HG03442 (cell line): ENCODE results near the gene TPCN1.

Source experiments
- ATAC-seq: cut with Tn5 transposase; IDR thresholded peaks from one replicate; pipeline ENCODE4 v1.9.1; 2021; ENCODE audit warnings: mild to moderate bottlenecking, moderate library complexity; ENCODE audit not compliant: unreplicated experiment

TPCN1 gene

DNA sequence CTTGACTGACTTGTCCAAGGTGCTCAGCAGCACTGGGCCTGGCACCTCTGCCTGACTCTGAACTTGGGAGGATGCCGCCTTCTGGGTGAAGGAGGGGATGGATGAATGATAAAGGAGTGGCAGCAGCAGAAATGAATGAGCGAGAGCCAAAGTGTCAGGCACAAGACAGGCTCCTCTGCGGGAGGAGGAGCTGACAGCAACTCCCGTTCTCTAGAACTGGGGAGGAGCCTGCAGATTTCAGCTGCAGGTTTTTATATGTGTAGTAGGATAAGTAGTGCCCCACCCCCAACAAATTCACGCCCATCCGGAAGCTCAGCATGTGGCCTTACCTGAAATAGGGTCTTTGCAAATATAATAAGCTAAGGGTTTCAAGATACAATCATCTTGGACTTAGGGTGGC, 80.5 kb downstream of the TPCN1 start:
- no peak for ATAC-seq

DNA sequence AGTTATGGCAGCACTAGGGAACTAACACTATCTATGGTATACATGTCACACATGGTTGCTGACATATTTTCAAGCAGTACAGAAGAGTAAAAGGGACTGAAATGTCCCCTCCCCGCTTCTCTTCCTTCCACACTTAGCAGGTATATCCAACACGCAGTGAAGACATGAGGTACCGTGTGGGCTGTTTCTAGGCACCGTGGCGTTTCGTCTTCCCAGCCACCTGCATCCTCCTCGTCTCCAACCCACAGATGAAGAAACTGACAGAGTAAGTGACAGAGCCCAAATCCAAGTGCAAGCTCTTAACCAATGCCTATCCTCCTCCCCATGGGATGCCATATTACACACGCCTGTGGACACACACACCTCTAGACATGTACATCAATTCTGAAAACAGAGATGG, 81.2 kb downstream of the TPCN1 start:
- ATAC-seq: no peak

DNA sequence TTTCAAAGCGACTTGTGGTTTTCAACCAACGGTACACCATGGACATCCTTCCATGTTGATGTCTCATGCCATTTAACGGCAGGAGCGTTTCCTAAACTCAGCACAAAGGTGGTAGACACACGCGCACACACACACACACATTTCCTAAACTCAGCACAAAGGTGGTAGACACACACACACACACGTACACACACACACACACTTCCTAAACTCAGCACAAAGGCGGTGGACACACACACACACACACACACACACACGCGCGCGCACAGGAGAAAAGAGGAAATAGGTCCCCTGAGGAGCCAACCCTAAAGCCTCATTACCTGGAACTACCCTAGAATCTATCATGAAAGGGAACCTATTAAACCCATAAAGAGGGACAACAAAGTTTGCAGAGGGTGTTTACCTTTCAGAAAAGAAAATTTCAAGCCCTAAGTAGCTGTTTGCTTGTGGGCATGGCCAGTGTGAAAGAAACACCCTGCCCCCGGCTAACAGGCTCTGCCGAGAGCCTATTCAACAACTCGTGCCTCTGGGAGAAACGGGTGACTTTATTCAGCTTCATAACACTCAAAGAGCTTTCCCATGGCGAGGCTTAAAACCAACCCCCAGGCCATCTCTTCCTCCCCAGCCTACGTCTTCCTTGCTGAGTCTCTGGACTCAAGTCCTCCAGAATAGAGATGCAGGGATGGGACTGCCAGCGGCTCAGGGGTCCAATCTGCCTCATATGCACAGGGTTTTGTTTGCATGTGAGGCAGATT, 81.8 kb downstream of the TPCN1 start:
- no peak for ATAC-seq

- no peak for ATAC-seq
These were observed 84.1 kb downstream of the TPCN1 start for GRCh38 chr12:113305281-113305856.

- ATAC-seq: no peak
These were observed 85.1 kb downstream of the TPCN1 start for GRCh38 chr12:113306382-113306781.

DNA sequence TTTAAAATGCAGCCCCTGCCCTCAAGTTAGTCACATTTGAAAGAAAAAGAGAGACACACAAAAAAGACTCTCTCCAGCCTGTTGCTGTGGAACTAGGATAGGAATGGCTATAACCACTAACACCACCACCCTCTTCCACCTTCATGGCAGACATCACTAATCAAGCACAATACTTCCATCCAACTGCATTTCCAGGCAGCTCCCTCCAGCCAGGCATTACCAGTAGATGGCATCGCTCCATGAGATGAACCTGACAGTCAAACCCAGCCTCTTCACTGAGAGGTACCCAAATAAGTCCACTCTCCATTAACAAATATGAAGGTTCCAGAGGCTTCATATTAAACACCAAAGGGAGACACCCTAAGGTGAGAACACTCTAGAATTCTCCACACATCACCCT, 89.2 kb downstream of the TPCN1 start:
- ATAC-seq: no peak

- ATAC-seq: no peak
These were observed 92.9 kb downstream of the TPCN1 start for GRCh38 chr12:113314121-113314529.

DNA sequence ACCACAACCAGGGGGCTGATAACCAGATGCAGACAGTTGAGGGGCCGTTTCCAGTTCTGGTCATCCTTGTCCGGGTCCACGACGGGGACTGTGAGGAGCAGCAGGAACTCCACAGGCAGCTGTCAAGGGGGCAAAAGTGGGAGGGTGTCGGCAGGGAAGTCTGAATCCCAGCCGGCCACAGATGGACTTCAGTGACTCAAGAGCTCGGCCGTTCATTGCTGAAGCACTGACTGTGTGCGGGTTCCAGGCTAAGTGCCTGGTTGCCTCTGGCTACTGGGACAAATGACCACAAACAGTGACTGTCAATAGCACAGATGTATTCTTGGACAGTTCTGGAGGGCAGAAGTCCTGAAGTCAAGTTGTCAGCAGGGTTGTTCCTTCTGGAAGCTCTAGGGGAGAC, 94.1 kb downstream of the TPCN1 start:
- no peak for ATAC-seq

- no peak for ATAC-seq
These were observed 94.9 kb downstream of the TPCN1 start for GRCh38 chr12:113316155-113316554.

DNA sequence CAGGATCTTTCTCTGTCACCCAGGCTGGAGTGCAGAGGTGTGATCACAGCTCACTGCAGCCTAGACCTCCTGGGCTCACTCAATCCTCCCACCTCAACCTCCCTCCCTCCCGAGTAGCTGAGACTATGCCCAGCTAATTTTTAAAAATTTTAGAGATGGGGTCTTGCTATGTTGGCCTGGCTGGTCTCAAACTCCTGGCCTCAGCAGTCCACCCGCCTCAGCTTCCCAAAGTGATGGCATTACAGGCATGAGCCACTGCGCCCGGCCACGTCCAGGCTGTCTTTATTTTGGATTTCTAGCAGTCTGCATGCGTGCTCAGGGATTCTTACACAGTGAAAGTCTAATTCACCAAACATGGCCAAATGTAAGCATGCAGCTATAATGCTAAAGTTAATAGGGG, 95.9 kb downstream of the TPCN1 start:
- no peak for ATAC-seq

DNA sequence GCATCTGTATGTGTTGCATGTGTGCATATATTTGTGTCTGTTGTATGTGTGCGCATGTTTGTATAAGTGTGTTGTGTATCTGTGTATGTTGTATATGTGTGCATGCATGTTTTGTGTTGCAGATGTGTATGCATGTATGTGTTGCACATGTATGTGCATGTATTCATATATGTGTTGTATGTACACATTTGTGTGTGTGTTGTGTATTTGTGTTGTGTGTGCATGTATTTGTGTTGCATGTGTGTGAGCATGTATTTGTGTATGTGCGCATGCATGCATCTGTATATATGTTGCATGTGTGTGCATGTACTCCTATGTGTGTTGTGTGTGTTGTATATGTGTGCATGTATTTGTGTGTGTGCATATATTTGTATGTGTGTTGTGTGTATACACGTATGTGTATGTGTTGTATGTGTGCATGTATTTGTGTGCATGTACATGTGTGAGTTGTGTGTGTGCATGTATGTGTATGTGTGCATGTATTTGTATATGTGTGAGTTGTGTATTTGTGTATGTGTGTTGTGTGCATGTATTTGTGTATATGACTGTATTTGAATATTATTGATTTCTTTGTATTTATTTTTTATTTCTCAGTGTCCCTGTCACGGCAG, 96.9 kb downstream of the TPCN1 start:
- no peak for ATAC-seq

DNA sequence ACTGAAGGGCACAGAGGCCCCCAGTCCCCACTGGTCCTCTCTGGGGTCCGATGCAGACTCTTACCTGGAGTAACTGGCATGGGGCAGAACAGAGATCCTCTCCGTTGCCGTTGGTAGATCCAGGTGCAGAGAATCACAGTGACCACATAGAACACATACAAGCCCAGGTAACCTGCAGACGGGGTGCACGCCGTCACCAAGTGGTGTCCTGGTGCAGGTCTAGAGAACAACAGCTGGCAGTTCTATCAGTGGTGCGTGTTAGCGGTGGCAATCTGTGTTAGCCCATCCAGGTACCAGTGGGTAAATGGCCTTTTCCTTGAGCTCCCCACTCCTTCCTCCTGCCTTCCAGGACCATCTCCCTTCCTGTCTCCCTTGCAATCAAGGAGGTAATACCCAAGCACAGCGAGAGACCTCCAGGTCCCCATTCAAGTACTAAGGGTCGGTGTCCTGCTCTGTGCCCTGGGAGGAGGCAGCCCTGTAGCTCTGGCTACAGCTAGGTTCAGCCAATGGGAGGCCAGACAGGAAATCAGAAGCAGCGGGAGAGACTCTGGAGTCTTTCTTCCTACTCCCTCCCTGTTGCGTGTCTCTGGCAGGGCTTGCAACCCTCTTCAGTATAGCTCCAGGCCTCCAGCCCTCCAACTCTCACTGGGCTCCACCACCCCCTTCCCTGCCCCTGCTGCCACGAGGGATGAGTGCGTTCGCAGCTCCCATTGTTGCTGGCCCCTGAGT, 97.8 kb downstream of the TPCN1 start:
- no peak for ATAC-seq

DNA sequence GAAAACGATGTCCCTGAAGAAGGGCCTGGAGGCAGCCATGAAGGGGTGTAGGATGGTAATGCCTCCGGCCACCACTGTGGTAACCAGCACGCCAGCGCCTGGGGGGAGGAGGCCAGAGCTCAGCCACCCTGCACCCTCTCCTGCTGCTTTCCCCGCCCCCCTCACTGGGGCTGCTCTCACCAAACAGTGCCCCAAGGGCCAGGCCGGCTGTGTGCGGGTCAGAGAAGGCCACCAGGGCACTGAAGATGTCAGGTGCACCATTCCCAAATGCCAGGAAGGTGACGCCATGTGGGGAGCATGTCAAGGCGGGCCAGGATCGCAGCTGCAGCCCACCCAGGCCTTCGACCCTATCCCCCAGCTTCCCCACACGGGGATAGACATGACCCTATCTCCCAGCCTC, 99.1 kb downstream of the TPCN1 start:
- ATAC-seq: no peak

DNA sequence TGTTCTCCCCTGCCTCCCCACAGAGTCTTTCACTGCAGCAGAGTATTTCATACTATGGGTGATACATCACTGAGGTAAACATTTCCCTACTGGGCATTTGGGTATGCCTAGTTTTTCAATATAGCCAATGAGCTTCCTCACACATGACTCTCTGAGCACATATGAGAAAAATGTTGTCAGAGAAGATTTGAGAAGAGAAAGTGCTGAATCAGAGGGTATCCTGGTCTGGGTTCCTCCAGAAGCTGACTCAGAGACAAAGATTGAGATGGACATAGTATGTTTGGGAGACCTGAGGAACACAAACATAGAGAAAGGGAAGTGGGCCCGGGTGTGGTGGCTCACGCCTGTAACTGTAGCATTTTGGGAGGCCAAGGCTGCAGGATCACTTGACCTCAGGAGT, 101.1 kb downstream of the TPCN1 start:
- ATAC-seq: no peak

- no peak for ATAC-seq
These were observed 104.7 kb downstream of the TPCN1 start for GRCh38 chr12:113325916-113326315.

GRCh38 chr12:113326775-113327395, 105.6 kb downstream of the TPCN1 start:
- ATAC-seq: no peak

- ATAC-seq: no peak
These were observed 107.2 kb downstream of the TPCN1 start for GRCh38 chr12:113328368-113328889.

GRCh38 chr12:113329022-113329790, 107.9 kb downstream of the TPCN1 start:
- no peak for ATAC-seq

- ATAC-seq: no peak
These were observed 108.6 kb downstream of the TPCN1 start for GRCh38 chr12:113329791-113330417.

GRCh38 chr12:113330505-113330904, 109.2 kb downstream of the TPCN1 start:
- no peak for ATAC-seq
